ENCODE results near the gene PCDHGA10.

DNA sequence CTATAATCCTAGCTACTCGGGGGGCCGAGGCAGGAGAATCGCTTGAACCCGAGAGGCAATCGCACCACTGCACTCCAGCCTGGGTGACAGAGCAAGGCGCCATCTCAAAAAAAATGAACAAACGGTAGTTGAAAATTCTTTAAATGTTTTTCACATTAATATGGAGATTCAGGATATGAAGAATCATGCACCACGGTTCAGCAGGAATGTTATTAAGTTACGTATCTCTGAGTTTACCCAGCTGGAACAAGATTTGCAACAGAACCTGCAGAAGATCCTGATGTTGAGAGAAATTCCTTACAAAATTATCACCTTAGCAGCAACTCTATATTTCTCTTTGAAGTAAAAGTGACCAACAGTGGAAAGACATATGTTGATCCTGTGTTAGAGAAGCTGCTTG lies 27.6 kb downstream of the PCDHGA10 start:
- TF ChIP-seq, protein P1, sequence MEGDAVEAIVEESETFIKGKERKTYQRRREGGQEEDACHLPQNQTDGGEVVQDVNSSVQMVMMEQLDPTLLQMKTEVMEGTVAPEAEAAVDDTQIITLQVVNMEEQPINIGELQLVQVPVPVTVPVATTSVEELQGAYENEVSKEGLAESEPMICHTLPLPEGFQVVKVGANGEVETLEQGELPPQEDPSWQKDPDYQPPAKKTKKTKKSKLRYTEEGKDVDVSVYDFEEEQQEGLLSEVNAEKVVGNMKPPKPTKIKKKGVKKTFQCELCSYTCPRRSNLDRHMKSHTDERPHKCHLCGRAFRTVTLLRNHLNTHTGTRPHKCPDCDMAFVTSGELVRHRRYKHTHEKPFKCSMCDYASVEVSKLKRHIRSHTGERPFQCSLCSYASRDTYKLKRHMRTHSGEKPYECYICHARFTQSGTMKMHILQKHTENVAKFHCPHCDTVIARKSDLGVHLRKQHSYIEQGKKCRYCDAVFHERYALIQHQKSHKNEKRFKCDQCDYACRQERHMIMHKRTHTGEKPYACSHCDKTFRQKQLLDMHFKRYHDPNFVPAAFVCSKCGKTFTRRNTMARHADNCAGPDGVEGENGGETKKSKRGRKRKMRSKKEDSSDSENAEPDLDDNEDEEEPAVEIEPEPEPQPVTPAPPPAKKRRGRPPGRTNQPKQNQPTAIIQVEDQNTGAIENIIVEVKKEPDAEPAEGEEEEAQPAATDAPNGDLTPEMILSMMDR (conservative IDR thresholded peaks at IDR 0.05; ENCODE audit: low read length), result no peak
- TF ChIP-seq EZH2phosphoT487 (IDR thresholded peaks at IDR 0.05; ENCODE audit: borderline replicate concordance, low read depth, low read length), result no peak

Measured in OCI-LY7 (cell line).